Heart left ventricle (tissue), 16 donors: ENCODE measurements around the gene NSD1. TPM values are rescaled to one million over a fixed set of nuclear protein-coding genes. Genes with fewer than 3 reads are reported as not detected.
A peak's percentile ranks its signal among the peaks of the same experiment; 100 is the strongest.

ENCODE experiments used
- ATAC-seq, 4 donors: fragments of 200-7000 bp; cut with Tn5 transposase; one replicate each; pipeline ENCODE4 v1.9.1; 2020 to 2022; ENCODE audit warnings: moderate library complexity in 4 of 4, mild to moderate bottlenecking in 3 of 4, moderate number of reproducible peaks in 1 of 4
- DNase-seq, 5 donors: peaks; one replicate each; pipeline ENCODE4 v3.0.0-alpha.2; 2020
- H3K27ac ChIP-seq, 12 donors: fragments of 200-600 bp; sonication (generic) in 4 of 12; one replicate each; pipeline versions ENCODE4 v1.5.0 to v1.8.0; 2016 to 2022; ENCODE audit warnings: mild to moderate bottlenecking in 2 of 12
- H3K27me3 ChIP-seq, 9 donors: fragments of 200-600 bp; sonication (generic) in 2 of 9; one replicate each; pipeline versions ENCODE4 v1.5.1 to v1.8.0; 2016 to 2022; ENCODE audit warnings: mild to moderate bottlenecking in 3 of 9
- H3K36me3 ChIP-seq, 9 donors: fragments of 200-600 bp; sonication (generic) in 2 of 9; one replicate each; pipeline versions ENCODE4 v1.5.0 to v1.8.0; 2018 to 2022; ENCODE audit warnings: mild to moderate bottlenecking in 2 of 9
- H3K4me1 ChIP-seq, 12 donors: fragments of 200-600 bp; sonication (generic) in 4 of 12; one replicate each; pipeline versions ENCODE4 v1.5.0 to v1.8.0; 2016 to 2022; ENCODE audit warnings: mild to moderate bottlenecking in 3 of 12
- H3K4me3 ChIP-seq, 12 donors: fragments of 200-600 bp; sonication (generic) in 4 of 12; one replicate each; pipeline versions ENCODE4 v1.5.0 to v1.8.0; 2017 to 2022; ENCODE audit warnings: mild to moderate bottlenecking in 9 of 12, moderate library complexity in 4 of 12
- H3K9me3 ChIP-seq, 12 donors: fragments of 200-600 bp; sonication (generic) in 4 of 12; one replicate each; pipeline versions ENCODE4 v1.5.0 to v1.8.0; 2016 to 2022; ENCODE audit warnings: mild to moderate bottlenecking in 1 of 12
- POLR2A ChIP-seq, 2 donors: fragments of 450-650 bp; IDR thresholded peaks; one replicate each; pipeline ENCODE4 v1.6.1; 2017; ENCODE audit warnings: antibody characterized with exemption in 2 of 2, mild to moderate bottlenecking in 2 of 2, moderate library complexity in 2 of 2
- WGBS, 4 donors: extraction: QIAGEN DNeasy Blood & Tissue Kit in 2 of 4; methylation state at CpG; one replicate each; pipeline versions ENCODE4 v1.1.5 to v1.1.7; 2013 to 2018; 5-methylcytosine and 5-hydroxymethylcytosine counted together
- intact Hi-C, 10 donors: fragments of 100-400 bp; cut with DNase I; formaldehyde crosslinking; loops; one replicate each; pipeline versions ENCODE4 v1.11.1 to v1.14.2; 2022
- long read RNA-seq, 3 donors: library from polyadenylated mRNA; unstranded; transcript quantifications; one replicate each; pipeline ENCODE4 v2.0.0, GENCODE V29; 2020 to 2021
- polyA plus RNA-seq, 2 donors: library from polyadenylated mRNA; stranded (reverse); fragments of 200-250 nt; gene quantifications; one replicate each; pipeline ENCODE4 v1.2.3, GENCODE V29; 2013
- total RNA-seq, 9 donors: library from RNA; depleted of rRNA in 2 of 9; stranded (reverse); fragments of >200 nt in 2 of 9; fragmentation: NEBNext Ultra II Directional in 3 of 9; extraction: Animal tissue kit (Norgen Biotek cat#: 25700) in 3 of 9; gene quantifications; one replicate each; pipeline versions ENCODE4 v1.1.0 to v1.2.4, GENCODE V29; 2016 to 2023
- TF ChIP-seq, protein P1 (sequence below), 12 donors: fragments of 200-600 bp; sonication (generic) in 4 of 12; IDR thresholded peaks; one replicate each; pipeline versions ENCODE4 v1.5.0 to v1.8.0; 2018 to 2022; ENCODE audit warnings: antibody characterized with exemption in 12 of 12, mild to moderate bottlenecking in 5 of 12
- donor health status: ischemic (EF 13 %, LVEDD 7.1; RV severe dilation, severe dysfunction).
- donor health status: healthy with polysubstance abuse.
- donor health status: DM: no; HTN: yes; CAD: no.
- donor health status: DM: no; HTN: no; CAD: no.
- donor health status: ischemic (EF 25% LVEDD 6.9; RV normal size, moderate dysfunction).
- donor health status: ischemic (EF 25% LVEDD 5.7; RV mildly dilated, moderate dysfunction).
- donor health status: healthy.
- donor health status: DM: yes; HTN: yes; CAD: no.
- donor health status: ischemic (EF 35%, LVEDD 5.7; RV mildly dilated, moderate dysfunction).
- donor health status: nonischemic (EF 11% LVEDD 7.7; RV severe dilation, severe dysfunction).
- donor health status: DM: yes; HTN: yes; CAD: no.
- donor health status: PGD.
- donor health status: ischemic (EF 29% LVEDD 5.4; RV normal size, mild dysfunction).
- donor health status: nonischemic (EF 23%, LVEDD 6.1; RV moderate dilation, normal function).

NSD1 gene, protein sequence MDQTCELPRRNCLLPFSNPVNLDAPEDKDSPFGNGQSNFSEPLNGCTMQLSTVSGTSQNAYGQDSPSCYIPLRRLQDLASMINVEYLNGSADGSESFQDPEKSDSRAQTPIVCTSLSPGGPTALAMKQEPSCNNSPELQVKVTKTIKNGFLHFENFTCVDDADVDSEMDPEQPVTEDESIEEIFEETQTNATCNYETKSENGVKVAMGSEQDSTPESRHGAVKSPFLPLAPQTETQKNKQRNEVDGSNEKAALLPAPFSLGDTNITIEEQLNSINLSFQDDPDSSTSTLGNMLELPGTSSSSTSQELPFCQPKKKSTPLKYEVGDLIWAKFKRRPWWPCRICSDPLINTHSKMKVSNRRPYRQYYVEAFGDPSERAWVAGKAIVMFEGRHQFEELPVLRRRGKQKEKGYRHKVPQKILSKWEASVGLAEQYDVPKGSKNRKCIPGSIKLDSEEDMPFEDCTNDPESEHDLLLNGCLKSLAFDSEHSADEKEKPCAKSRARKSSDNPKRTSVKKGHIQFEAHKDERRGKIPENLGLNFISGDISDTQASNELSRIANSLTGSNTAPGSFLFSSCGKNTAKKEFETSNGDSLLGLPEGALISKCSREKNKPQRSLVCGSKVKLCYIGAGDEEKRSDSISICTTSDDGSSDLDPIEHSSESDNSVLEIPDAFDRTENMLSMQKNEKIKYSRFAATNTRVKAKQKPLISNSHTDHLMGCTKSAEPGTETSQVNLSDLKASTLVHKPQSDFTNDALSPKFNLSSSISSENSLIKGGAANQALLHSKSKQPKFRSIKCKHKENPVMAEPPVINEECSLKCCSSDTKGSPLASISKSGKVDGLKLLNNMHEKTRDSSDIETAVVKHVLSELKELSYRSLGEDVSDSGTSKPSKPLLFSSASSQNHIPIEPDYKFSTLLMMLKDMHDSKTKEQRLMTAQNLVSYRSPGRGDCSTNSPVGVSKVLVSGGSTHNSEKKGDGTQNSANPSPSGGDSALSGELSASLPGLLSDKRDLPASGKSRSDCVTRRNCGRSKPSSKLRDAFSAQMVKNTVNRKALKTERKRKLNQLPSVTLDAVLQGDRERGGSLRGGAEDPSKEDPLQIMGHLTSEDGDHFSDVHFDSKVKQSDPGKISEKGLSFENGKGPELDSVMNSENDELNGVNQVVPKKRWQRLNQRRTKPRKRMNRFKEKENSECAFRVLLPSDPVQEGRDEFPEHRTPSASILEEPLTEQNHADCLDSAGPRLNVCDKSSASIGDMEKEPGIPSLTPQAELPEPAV (N-terminal part only)
- total RNA-seq: 10 to 100 TPM; 25.8 to 64.6 (median 47.8) TPM
- polyA plus RNA-seq: 10 to 100 TPM; 10.9 to 16.1 TPM
- long read RNA-seq, donor 1, partial matches to known transcripts: 6 of 19 reads
- long read RNA-seq, donor 1, other reads (novel, unspliced or antisense): 13 of 19 reads
- long read RNA-seq, donor 2, partial matches to known transcripts: 7 of 26 reads
- long read RNA-seq, donor 2, other reads (novel, unspliced or antisense): 18 of 26 reads
- long read RNA-seq, donor 3, partial matches to known transcripts: 4 of 16 reads
- long read RNA-seq, donor 3, other reads (novel, unspliced or antisense): 12 of 16 reads

DNA sequence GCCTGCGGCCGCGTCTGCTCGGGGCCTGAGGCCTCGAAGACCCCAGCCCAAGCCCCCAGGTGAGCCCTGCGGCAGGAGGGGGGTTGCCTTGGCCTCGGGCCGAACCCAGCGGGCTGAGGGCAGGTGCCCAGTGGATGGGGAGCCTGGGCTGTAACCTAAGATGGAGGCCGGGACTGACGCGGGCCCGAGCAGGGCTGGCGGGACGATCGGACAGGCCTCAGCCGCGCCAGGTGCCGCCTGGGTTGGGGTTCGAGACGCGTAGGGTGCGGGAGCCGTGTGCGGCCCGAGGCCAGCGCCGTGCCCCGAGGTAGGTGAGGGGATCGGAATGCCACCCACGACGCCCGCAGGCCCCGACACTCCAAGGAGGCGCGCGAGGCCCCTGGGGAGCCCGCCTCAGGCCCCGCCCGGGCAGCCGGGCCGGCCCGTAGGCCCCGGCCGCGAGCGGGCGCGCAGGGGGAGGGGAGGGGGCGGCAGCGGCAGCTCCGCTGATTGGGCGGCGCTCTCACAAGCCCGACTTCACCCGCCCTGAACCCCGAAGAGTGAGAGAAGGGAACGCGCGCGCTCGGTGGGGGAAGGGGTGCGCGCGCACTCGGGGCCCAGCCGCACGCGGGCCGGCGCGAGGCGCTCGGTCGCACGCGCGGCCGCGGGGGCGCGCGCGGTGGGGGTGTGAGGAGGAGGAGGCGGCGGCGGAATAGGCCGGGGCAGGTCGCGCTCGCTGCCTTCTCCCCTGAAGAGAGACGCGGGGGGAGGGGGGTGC lies at the start of gene NSD1:
Gene NSD1 (plus strand): TSS at position 678 of the 757 bp plus-strand sequence. CDS start 1,331 bp downstream, outside the sequence.
- peaks cover 4 to 60% (median 41%) of the 10 kb centered on the region in 12 donors for H3K4me1 ChIP-seq
- ATAC-seq (peak; percentile 62 to 85 (median 84)), DNase-seq (peak; percentile 90 to 95 (median 90))
- TF ChIP-seq POLR2A (IDR thresholded peaks at IDR 0.05): peak in 1 of 2 donors; percentile 57
- TF ChIP-seq, protein P1, sequence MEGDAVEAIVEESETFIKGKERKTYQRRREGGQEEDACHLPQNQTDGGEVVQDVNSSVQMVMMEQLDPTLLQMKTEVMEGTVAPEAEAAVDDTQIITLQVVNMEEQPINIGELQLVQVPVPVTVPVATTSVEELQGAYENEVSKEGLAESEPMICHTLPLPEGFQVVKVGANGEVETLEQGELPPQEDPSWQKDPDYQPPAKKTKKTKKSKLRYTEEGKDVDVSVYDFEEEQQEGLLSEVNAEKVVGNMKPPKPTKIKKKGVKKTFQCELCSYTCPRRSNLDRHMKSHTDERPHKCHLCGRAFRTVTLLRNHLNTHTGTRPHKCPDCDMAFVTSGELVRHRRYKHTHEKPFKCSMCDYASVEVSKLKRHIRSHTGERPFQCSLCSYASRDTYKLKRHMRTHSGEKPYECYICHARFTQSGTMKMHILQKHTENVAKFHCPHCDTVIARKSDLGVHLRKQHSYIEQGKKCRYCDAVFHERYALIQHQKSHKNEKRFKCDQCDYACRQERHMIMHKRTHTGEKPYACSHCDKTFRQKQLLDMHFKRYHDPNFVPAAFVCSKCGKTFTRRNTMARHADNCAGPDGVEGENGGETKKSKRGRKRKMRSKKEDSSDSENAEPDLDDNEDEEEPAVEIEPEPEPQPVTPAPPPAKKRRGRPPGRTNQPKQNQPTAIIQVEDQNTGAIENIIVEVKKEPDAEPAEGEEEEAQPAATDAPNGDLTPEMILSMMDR (IDR thresholded peaks at IDR 0.05): no peak
- no peaks in the 10 kb centered on the region for H3K9me3 ChIP-seq
- intact Hi-C loops: loop anchor here in 1 of 10 donors (1.0 to 5.0 kb wide), 2 partner anchors 19 to 169 kb away; partner anchors contain the start of genes PRELID1 and RAB24
- H3K4me3 ChIP-seq: peak within 1 kb of the TSS; percentile 59 to 88 (median 76)
- H3K36me3 ChIP-seq: peaks cover 0 to 34% (median 33%) of the 10 kb centered on the region in 9 donors
- 2 to 5% (median 2%) methylated on average over 25 to 93 of the region's 93 CpGs for WGBS, 4 donors
- H3K27ac ChIP-seq: peak within 1 kb of the TSS; percentile 83 to 98 (median 94)
- H3K27me3 ChIP-seq: no peaks in the 10 kb centered on the region

DNA sequence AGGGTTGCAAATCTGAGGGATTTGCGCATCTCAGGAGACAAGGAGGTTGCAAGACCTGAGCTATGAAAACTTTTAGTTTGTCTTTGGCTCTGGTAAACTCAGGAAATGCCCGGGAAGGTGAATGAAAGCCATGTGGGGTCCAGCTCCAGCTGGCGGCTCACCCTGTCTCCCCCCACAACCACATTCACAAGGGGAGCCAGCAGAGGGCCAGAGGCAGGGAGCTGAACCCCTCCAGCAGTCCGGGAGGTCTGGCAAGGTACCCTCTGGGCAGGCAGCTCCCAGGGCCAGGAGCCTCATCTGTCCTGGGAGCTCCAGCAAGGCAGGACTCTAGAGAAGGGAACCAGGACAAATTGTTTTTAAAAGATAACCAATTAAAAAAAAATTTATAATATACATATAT lies 49.4 kb upstream of the NSD1 start:
- TF ChIP-seq, protein P1 (IDR thresholded peaks at IDR 0.05): no peak
- no peak for TF ChIP-seq POLR2A (IDR thresholded peaks at IDR 0.05)
- intact Hi-C loops: no loop called here
- Histone ChIP-seq H3K27ac (no peak overlapping the region), H3K9me3 (no peaks in the 10 kb centered on the region), H3K4me3 (no peak overlapping the region), H3K36me3 (no peaks in the 10 kb centered on the region), H3K27me3 (peaks cover 0 to 28% (median 10%) of the 10 kb centered on the region in 9 donors), H3K4me1 (peaks cover 0 to 18% (median 9%) of the 10 kb centered on the region in 12 donors)
- WGBS, 4 donors: 44 to 67% (median 54%) methylated on average over 4 of the region's 4 CpGs
- ATAC-seq (no peak), DNase-seq (no peak)

DNA sequence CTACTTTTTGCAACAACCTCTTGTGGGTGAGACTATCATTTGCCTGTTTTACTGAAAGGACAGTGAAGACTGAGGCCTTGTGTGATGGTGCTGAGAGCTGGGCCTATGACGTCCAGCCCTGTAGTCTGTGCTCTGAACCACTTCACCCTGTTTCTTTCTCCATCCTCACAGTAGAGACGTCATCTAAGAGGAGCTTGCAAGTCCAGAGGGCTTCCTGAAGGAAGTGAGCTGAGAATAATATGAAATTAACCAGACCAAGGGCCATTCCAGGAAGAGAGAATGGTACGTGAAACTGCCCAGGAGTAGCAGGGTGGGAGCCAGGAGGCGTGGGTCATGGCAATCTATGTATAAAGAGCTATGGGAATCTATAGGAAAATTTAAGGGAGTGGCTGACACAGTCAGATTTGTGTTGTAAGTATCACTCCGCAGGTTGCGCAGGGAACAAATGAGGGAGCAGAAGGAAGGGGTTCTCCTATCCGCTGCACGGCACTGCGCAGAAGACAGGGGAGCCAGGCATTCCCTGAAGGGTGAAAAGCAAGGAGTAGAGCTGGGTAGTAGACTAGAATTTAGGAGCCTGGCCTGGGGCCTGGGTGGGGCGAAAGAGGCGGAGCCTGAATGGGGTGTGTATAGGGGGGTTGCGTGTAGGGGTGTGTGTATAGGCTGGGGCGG lies 47.5 kb upstream of the NSD1 start:
- intact Hi-C loops: no loop called here
- H3K36me3 ChIP-seq: no peaks in the 10 kb centered on the region
- 54 to 69% (median 59%) methylated on average over 9 to 13 of the region's 13 CpGs for WGBS, 4 donors
- H3K4me1 ChIP-seq: peaks cover 0 to 24% (median 10%) of the 10 kb centered on the region in 12 donors
- no peak for DNase-seq
- TF ChIP-seq, protein P1 (IDR thresholded peaks at IDR 0.05): no peak
- TF ChIP-seq POLR2A (IDR thresholded peaks at IDR 0.05): no peak
- H3K27me3 ChIP-seq: peaks cover 0 to 28% (median 10%) of the 10 kb centered on the region in 9 donors
- ATAC-seq: no peak
- H3K27ac ChIP-seq: no peak overlapping the region
- peak overlapping the region in 1 of 12 donors; percentile 43 for H3K4me3 ChIP-seq
- H3K9me3 ChIP-seq: no peaks in the 10 kb centered on the region
